ENCODE data around the gene DRC3.

Gene DRC3

DNA sequence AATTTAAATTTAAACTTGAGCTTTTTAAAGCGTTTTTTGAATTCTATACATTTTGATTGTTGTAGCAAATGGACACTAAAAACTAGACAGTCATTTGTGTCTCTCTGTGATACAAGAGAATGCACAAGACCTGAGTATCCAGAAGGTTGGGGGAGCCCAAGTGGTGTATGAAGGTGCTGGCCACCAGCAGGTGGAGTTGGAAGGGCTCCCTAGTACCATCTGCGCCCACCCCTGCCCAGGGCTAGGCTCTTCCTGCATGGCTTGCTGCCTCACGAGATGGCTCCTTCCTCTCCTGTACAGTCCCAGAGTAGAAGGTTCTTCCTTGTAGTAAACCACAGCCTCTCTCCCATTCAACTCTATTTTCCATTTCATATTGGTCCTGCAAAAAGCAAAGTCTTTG is 83.6 kb downstream of the DRC3 start:
- TF ChIP-seq, protein P1, sequence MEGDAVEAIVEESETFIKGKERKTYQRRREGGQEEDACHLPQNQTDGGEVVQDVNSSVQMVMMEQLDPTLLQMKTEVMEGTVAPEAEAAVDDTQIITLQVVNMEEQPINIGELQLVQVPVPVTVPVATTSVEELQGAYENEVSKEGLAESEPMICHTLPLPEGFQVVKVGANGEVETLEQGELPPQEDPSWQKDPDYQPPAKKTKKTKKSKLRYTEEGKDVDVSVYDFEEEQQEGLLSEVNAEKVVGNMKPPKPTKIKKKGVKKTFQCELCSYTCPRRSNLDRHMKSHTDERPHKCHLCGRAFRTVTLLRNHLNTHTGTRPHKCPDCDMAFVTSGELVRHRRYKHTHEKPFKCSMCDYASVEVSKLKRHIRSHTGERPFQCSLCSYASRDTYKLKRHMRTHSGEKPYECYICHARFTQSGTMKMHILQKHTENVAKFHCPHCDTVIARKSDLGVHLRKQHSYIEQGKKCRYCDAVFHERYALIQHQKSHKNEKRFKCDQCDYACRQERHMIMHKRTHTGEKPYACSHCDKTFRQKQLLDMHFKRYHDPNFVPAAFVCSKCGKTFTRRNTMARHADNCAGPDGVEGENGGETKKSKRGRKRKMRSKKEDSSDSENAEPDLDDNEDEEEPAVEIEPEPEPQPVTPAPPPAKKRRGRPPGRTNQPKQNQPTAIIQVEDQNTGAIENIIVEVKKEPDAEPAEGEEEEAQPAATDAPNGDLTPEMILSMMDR (conservative IDR thresholded peaks at IDR 0.05): no peak
- H3K27ac ChIP-seq: peak overlapping the region; percentile 41

- TF ChIP-seq, protein P1 (conservative IDR thresholded peaks at IDR 0.05): no peak
- no peak overlapping the region for H3K27ac ChIP-seq
Observed at GRCh38 chr17:18059283-18059682, 86.6 kb downstream of the DRC3 start.

GRCh38 chr17:18064053-18064452 is 91.4 kb downstream of the DRC3 start:
- no peak overlapping the region for H3K27ac ChIP-seq
- TF ChIP-seq, protein P1 (conservative IDR thresholded peaks at IDR 0.05): no peak

GRCh38 chr17:18065546-18065945 is 92.9 kb downstream of the DRC3 start:
- TF ChIP-seq, protein P1 (conservative IDR thresholded peaks at IDR 0.05): no peak
- no peak overlapping the region for H3K27ac ChIP-seq
